Uterus (tissue), 2 donors: ENCODE data around the gene MFN1.

Experiments
- POLR2A ChIP-seq, 2 donors: fragments of 450-650 bp; IDR thresholded peaks; one replicate each; pipeline ENCODE4 v1.6.1; 2016; ENCODE audit warnings: antibody characterized with exemption in 2 of 2, mild to moderate bottlenecking in 1 of 2, moderate library complexity in 1 of 2
- TF ChIP-seq, protein P1 (sequence below), 4 experiments: fragments of 200-600 bp in 2 of 4; fragments of 450-650 bp in 2 of 4; sonication (generic) in 2 of 4; IDR thresholded peaks; one replicate each; pipeline ENCODE4 v1.5.1; 2016 to 2019; ENCODE audit warnings: antibody characterized with exemption in 4 of 4, mild to moderate bottlenecking in 2 of 4, moderate library complexity in 1 of 4

DNA sequence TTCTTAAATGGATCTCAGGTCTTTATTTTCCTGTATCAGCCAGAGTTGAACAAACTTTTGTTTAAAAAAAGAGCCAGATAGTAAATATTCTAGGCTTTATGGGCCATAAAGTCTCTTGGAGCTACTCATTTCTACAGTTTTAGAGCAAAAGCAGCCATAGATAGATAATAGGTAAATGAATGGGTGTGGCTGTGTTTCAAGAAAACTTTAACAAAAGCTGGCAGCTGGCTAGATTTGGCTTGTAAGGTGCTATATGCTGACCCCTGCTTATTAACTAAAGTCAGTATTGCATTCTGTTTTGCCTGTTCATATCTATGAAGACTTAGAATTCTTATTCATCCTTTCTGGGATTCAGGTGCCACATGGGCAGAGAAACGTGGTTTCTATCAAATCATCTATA lies 29.0 kb downstream of the MFN1 start:
- TF ChIP-seq, protein P1, sequence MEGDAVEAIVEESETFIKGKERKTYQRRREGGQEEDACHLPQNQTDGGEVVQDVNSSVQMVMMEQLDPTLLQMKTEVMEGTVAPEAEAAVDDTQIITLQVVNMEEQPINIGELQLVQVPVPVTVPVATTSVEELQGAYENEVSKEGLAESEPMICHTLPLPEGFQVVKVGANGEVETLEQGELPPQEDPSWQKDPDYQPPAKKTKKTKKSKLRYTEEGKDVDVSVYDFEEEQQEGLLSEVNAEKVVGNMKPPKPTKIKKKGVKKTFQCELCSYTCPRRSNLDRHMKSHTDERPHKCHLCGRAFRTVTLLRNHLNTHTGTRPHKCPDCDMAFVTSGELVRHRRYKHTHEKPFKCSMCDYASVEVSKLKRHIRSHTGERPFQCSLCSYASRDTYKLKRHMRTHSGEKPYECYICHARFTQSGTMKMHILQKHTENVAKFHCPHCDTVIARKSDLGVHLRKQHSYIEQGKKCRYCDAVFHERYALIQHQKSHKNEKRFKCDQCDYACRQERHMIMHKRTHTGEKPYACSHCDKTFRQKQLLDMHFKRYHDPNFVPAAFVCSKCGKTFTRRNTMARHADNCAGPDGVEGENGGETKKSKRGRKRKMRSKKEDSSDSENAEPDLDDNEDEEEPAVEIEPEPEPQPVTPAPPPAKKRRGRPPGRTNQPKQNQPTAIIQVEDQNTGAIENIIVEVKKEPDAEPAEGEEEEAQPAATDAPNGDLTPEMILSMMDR (IDR thresholded peaks at IDR 0.05), result no peak
- TF ChIP-seq POLR2A (IDR thresholded peaks at IDR 0.05), result no peak
